GM18520 (cell line): ENCODE results near the gene PRKRA.
"Not testable (repeated sequence)": the region's sequence is repeated elsewhere in the genome, so short reads cannot be mapped to it uniquely, and the experiment has no call there.

Experiments
- ATAC-seq: cut with Tn5 transposase; IDR thresholded peaks from one replicate; pipeline ENCODE4 v1.9.1; 2021; ENCODE audit not compliant: unreplicated experiment

The PRKRA gene

GRCh38 chr2:178414266-178415247, 36.4 kb downstream of the PRKRA start:
- peak; percentile 85 for ATAC-seq

GRCh38 chr2:178413472-178414265, 37.3 kb downstream of the PRKRA start:
- ATAC-seq, result peak; percentile 54

GRCh38 chr2:178412453-178412852, 38.5 kb downstream of the PRKRA start:
- ATAC-seq, result not testable (repeated sequence)

DNA sequence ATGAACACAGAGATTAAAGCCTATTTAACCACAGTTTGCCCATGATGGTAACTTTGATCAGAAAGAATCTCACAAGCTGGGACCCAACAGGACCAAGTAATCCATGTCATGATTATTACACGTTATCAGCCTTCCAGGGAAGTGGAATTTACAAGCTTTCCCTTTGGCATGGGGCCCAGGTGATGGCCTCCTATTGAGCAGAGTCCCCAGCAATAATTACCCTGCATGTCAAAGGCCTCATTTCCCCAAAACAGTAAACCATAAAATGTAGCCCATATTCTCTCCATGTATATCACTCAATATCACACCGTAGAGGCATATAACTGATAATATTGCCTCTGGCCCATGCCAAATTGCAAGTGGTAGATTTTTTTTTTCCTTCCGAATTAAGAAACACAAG, 38.9 kb downstream of the PRKRA start:
- no peak for ATAC-seq

DNA sequence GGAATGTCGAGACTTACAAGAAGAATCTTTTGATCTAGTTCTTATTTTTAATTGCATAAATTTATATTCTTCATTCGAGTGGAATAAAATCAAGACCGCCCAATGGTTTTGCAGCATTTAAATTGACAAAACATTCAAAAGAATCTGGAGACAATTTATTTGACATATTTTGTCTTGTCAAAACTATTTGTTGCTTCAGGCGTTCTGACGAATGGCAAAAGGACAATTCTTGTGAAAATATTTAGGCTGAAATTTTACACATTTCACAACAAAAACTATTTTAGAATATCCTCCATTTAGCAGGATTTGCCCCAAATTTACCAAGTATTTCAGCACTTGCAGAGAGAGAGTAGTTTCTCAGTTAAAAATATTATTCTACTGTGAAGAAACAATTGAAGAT, 41.7 kb downstream of the PRKRA start:
- ATAC-seq, result no peak

DNA sequence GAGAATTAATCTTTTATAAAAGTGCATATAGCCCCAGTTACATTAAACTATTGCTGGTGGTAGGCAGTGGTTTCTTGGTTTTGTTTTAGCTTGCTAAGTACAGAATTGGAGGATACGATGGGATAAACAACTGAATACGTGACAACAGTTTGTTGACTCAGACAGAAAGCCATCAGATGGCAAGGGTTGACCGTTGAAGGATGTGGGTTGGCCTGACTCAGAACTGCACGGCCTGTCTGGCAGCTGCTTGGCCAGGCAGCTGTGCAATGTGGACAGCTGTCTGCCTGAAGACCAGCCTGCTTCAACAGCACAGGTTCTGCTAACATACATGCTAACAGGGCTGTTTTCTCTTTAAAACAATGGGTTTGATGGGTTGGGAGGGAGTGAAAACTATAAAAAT, 46.6 kb downstream of the PRKRA start:
- ATAC-seq, result peak; percentile 100

DNA sequence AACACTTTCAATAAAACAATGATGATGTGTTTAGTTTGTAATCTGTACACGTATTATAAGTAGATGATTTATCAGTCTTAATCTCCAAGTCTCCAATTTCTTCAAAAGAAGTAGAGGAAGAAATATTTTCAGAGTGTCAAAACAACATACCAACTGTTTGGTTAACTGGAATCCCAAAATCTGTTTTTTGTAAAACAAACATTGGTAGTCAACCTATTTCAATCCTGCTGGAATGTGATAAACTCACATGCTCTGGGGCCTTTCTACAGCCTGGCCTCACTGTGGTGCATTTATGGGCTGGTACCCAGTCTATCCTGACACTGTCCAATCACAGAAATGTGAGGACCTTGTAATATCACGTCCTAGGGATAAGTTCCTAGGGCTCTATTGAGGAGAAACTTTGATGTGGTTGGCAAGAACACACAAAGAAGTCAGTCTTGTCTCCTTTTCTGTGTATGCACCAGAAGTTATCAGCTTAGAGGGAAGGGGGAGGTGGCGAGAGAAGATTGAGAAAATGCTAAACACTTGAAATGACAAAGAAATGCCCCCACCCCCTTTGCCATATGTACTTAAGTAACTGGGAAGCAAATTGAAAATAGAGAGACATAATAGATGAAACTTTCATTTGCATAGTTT, 47.2 kb downstream of the PRKRA start:
- peak; percentile 19 for ATAC-seq

DNA sequence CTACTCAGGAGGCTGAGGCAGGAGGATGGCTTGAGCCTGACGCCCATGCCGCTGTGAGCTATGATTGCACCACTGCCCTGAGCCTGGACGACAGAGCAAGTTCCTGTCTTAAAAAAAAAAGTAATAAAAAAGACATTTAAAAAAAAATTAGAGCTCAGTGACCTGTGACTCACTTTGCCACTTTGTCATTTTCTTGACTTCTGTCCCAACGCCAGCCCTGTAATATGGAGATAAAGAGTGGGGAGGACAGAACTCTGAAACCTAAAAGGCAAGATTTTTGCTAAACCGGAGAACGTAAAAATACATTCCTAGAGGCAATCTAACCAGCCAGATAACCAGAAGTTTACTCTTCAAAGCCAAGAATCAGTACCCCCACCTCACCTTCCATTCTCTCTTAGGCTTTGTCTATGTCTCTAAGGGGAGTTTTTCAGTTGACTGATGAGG, 49.0 kb downstream of the PRKRA start:
- ATAC-seq, result no peak

DNA sequence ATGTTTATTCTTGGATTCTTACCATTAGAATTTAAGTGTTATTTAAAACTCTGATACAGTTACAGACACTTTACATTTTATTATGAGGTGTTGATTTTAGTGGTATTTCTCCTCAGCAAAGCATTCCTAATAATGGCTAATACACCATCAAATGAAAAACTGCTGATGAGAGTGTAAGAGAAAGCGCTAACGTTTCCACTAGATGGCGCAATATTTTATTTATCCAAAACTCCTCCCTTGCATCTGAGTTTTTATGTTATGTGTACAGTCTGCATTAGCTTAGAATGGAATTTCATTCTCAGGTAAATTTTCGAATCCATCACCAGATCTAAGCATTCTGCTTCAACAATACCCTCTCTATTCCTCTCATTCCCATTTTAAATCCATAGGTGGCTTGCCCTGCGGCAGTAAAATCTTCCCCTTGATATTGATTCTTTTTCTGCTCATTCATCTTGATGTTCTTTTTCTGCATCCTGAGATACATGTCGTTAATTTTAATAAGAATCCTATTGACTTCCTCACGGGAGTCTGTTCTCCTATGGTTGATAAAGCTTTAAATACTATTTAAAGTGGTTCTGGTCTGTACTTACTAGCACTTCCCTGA, 53.9 kb downstream of the PRKRA start:
- peak; percentile 89 for ATAC-seq

GRCh38 chr2:178395941-178396570, 54.9 kb downstream of the PRKRA start:
- no peak for ATAC-seq

GRCh38 chr2:178395295-178395694, 55.7 kb downstream of the PRKRA start:
- ATAC-seq, result no peak

DNA sequence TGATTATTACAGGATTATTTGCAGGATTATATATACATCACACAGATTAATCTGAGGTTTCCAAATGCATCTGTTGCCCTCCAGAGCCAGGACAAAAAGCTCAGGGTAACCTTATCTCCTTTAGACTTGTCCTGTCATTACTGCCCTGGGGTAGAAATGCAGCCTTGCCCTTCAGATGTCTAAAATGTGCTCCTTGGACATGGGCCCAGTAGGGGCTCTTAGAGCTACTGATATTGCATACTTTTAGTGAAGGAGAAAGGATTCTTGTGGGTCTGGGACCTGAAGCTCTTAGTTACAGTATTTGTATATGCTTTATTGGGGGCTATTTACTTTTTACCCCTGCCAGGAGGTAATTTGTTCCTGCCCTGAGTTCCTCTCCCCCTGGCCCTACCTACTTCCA, 56.1 kb downstream of the PRKRA start:
- no peak for ATAC-seq

GRCh38 chr2:178392215-178392614, 58.8 kb downstream of the PRKRA start:
- no peak for ATAC-seq

GRCh38 chr2:178391701-178392100, 59.3 kb downstream of the PRKRA start:
- ATAC-seq, result no peak

- no peak for ATAC-seq
Observed at GRCh38 chr2:178388287-178388686, 62.7 kb downstream of the PRKRA start.

GRCh38 chr2:178386986-178387597, 63.9 kb downstream of the PRKRA start:
- ATAC-seq, result no peak

GRCh38 chr2:178385595-178386148, 65.3 kb downstream of the PRKRA start:
- no peak for ATAC-seq

DNA sequence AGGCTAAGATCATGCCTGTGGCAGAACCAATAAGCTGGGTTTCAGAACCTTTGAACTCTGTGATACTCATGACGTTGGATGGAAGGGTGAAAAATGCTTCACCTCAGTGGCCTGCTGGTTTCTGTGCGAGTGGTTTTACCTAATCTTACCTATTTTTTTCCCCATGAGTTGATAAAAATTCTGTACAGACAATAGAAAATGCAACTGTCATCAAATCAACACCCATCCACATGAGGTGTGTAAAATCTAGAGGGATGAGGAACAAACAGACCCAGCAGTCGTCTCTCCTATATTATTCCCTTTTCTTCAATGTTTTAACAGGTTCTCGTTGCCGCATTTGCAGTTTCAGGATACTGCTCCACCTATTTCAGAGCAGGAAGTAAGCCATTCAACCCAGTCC, 67.3 kb downstream of the PRKRA start:
- ATAC-seq, result no peak
